Dedifferentiated amniotic fluid mesenchymal stem cell (primary cell): ENCODE measurements around the gene C6orf141.

Experiments
- DNase-seq: peaks from one replicate; pipeline ENCODE4 v3.0.0-alpha.2; 2016; ENCODE audit errors: extremely low spot score

The C6orf141 gene

GRCh38 chr6:49539102-49539501 lies 11.4 kb upstream of the C6orf141 start:
- DNase-seq: no peak

GRCh38 chr6:49540614-49541013 lies 9.9 kb upstream of the C6orf141 start:
- DNase-seq: no peak

GRCh38 chr6:49541210-49541724 lies 9.2 kb upstream of the C6orf141 start:
- peak; percentile 31 for DNase-seq

- no peak for DNase-seq
Measured at GRCh38 chr6:49541936-49542335, 8.5 kb upstream of the C6orf141 start.

GRCh38 chr6:49543087-49543858 lies 7.2 kb upstream of the C6orf141 start:
- no peak for DNase-seq

GRCh38 chr6:49546331-49546730 lies 4.1 kb upstream of the C6orf141 start:
- no peak for DNase-seq

- DNase-seq: no peak
Measured at GRCh38 chr6:49548613-49549304, 1.7 kb upstream of the C6orf141 start.

GRCh38 chr6:49549691-49550491 lies 577 bp upstream of the C6orf141 start:
- DNase-seq: no peak

- no peak for DNase-seq
Measured at GRCh38 chr6:49551078-49551865, 804 bp downstream of the C6orf141 start.

- DNase-seq: no peak
Measured at GRCh38 chr6:49551866-49552129, 1.3 kb downstream of the C6orf141 start.

- DNase-seq: no peak
Measured at GRCh38 chr6:49552596-49552995, 2.1 kb downstream of the C6orf141 start.

GRCh38 chr6:49553384-49553783 lies 2.9 kb downstream of the C6orf141 start:
- no peak for DNase-seq

- DNase-seq: no peak
Measured at GRCh38 chr6:49555951-49556350, 5.5 kb downstream of the C6orf141 start.

- DNase-seq: no peak
Measured at GRCh38 chr6:49556429-49556837, 6.0 kb downstream of the C6orf141 start.

GRCh38 chr6:49557177-49557576 lies 6.7 kb downstream of the C6orf141 start:
- no peak for DNase-seq

- DNase-seq: no peak
Measured at GRCh38 chr6:49558238-49558637, 7.8 kb downstream of the C6orf141 start.

- DNase-seq: no peak
Measured at GRCh38 chr6:49563006-49563886, 12.8 kb downstream of the C6orf141 start.

GRCh38 chr6:49564552-49564951 lies 14.1 kb downstream of the C6orf141 start:
- DNase-seq: no peak

- no peak for DNase-seq
Measured at GRCh38 chr6:49565261-49565660, 14.8 kb downstream of the C6orf141 start.

GRCh38 chr6:49565855-49566254 lies 15.4 kb downstream of the C6orf141 start:
- no peak for DNase-seq
